ENCODE data around the gene CACNA1I.

CACNA1I gene

GRCh38 chr22:39723463-39723862 lies 152.9 kb downstream of the CACNA1I start:
- no peak for DNase-seq (ENCODE audit: low read depth)
- no peak overlapping the region for H3K4me3 ChIP-seq (ENCODE audit: low read depth, low read length)
- TF ChIP-seq, protein P1, sequence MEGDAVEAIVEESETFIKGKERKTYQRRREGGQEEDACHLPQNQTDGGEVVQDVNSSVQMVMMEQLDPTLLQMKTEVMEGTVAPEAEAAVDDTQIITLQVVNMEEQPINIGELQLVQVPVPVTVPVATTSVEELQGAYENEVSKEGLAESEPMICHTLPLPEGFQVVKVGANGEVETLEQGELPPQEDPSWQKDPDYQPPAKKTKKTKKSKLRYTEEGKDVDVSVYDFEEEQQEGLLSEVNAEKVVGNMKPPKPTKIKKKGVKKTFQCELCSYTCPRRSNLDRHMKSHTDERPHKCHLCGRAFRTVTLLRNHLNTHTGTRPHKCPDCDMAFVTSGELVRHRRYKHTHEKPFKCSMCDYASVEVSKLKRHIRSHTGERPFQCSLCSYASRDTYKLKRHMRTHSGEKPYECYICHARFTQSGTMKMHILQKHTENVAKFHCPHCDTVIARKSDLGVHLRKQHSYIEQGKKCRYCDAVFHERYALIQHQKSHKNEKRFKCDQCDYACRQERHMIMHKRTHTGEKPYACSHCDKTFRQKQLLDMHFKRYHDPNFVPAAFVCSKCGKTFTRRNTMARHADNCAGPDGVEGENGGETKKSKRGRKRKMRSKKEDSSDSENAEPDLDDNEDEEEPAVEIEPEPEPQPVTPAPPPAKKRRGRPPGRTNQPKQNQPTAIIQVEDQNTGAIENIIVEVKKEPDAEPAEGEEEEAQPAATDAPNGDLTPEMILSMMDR (IDR thresholded peaks at IDR 0.05; ENCODE audit: control insufficient read depth, extremely low read depth, insufficient read depth): no peak

GRCh38 chr22:39723899-39724351 lies 153.4 kb downstream of the CACNA1I start:
- H3K4me3 ChIP-seq (ENCODE audit: low read depth, low read length): no peak overlapping the region
- TF ChIP-seq, protein P1 (IDR thresholded peaks at IDR 0.05; ENCODE audit: control insufficient read depth, extremely low read depth, insufficient read depth): no peak
- DNase-seq (ENCODE audit: low read depth): no peak

GRCh38 chr22:39724390-39724789 lies 153.8 kb downstream of the CACNA1I start:
- no peak overlapping the region for H3K4me3 ChIP-seq (ENCODE audit: low read depth, low read length)
- no peak for DNase-seq (ENCODE audit: low read depth)
- TF ChIP-seq, protein P1 (IDR thresholded peaks at IDR 0.05; ENCODE audit: control insufficient read depth, extremely low read depth, insufficient read depth): no peak

- TF ChIP-seq, protein P1 (IDR thresholded peaks at IDR 0.05; ENCODE audit: control insufficient read depth, extremely low read depth, insufficient read depth): no peak
- no peak for DNase-seq (ENCODE audit: low read depth)
- H3K4me3 ChIP-seq (ENCODE audit: low read depth, low read length): no peak overlapping the region
Observed at GRCh38 chr22:39724857-39725256, 154.3 kb downstream of the CACNA1I start.

- TF ChIP-seq, protein P1 (IDR thresholded peaks at IDR 0.05; ENCODE audit: control insufficient read depth, extremely low read depth, insufficient read depth): no peak
- no peak overlapping the region for H3K4me3 ChIP-seq (ENCODE audit: low read depth, low read length)
- DNase-seq (ENCODE audit: low read depth): no peak
Observed at GRCh38 chr22:39725351-39726035, 154.9 kb downstream of the CACNA1I start.

GRCh38 chr22:39727541-39727940 lies 157.0 kb downstream of the CACNA1I start:
- DNase-seq (ENCODE audit: low read depth): no peak
- no peak overlapping the region for H3K4me3 ChIP-seq (ENCODE audit: low read depth, low read length)
- TF ChIP-seq, protein P1 (IDR thresholded peaks at IDR 0.05; ENCODE audit: control insufficient read depth, extremely low read depth, insufficient read depth): no peak

Data from LNCaP clone FGC (cell line).